ENCODE data around the gene HSD11B1.

HSD11B1 gene

GRCh38 chr1:209737118-209737505 lies 32.5 kb downstream of the HSD11B1 start:
- no peak for DNase-seq (ENCODE audit: extremely low read depth, low read depth)
- TF ChIP-seq CTCF (IDR thresholded peaks at IDR 0.05; ENCODE audit: low read depth, low read length), result no peak

- TF ChIP-seq CTCF (IDR thresholded peaks at IDR 0.05; ENCODE audit: low read depth, low read length), result no peak
- no peak for DNase-seq (ENCODE audit: extremely low read depth, low read depth)
Observed at GRCh38 chr1:209738270-209738669, 33.6 kb downstream of the HSD11B1 start.

GRCh38 chr1:209741193-209741592 lies 36.5 kb downstream of the HSD11B1 start:
- no peak for TF ChIP-seq CTCF (IDR thresholded peaks at IDR 0.05; ENCODE audit: low read depth, low read length)
- DNase-seq (ENCODE audit: extremely low read depth, low read depth), result no peak

GRCh38 chr1:209741889-209742288 lies 37.2 kb downstream of the HSD11B1 start:
- no peak for TF ChIP-seq CTCF (IDR thresholded peaks at IDR 0.05; ENCODE audit: low read depth, low read length)
- DNase-seq (ENCODE audit: extremely low read depth, low read depth), result no peak

GRCh38 chr1:209742409-209743144 lies 37.9 kb downstream of the HSD11B1 start:
- no peak for TF ChIP-seq CTCF (IDR thresholded peaks at IDR 0.05; ENCODE audit: low read depth, low read length)
- DNase-seq (ENCODE audit: extremely low read depth, low read depth), result no peak

GRCh38 chr1:209743145-209743482 lies 38.5 kb downstream of the HSD11B1 start:
- DNase-seq (ENCODE audit: extremely low read depth, low read depth), result peak; percentile 8
- TF ChIP-seq CTCF (IDR thresholded peaks at IDR 0.05; ENCODE audit: low read depth, low read length), result no peak

- TF ChIP-seq CTCF (IDR thresholded peaks at IDR 0.05; ENCODE audit: low read depth, low read length), result no peak
- DNase-seq (ENCODE audit: extremely low read depth, low read depth), result no peak
Observed at GRCh38 chr1:209746451-209747165, 42.0 kb downstream of the HSD11B1 start.
